Lung microvascular endothelial cell (primary cell): Measurements from ENCODE around the gene ECSIT. TPM values are rescaled to one million over a fixed set of nuclear protein-coding genes. Genes with fewer than 3 reads are reported as not detected.
A peak's percentile ranks its signal among the peaks of the same experiment; 100 is the strongest.
"Not testable (repeated sequence)": the region's sequence is repeated elsewhere in the genome, so short reads cannot be mapped to it uniquely, and the experiment has no call there.

Experiments used
- DNase-seq, 2 donors: peaks; one replicate each; pipeline versions ENCODE4 v3.0.0 to v3.0.0-alpha.2; 2010; ENCODE audit warnings: low read depth in 2 of 2
- total RNA-seq: library from RNA; depleted of rRNA; stranded (reverse); fragments of >200 nt; gene quantifications from 2 replicates; pipeline ENCODE4 v1.2.1, GENCODE V29; 2014

ECSIT gene
- total RNA-seq, 1 donor from 2014 or later = 21.4 TPM

- no peak for DNase-seq
Observed at GRCh38 chr19:11478167-11479089, 50.5 kb downstream of the ECSIT start.

DNA sequence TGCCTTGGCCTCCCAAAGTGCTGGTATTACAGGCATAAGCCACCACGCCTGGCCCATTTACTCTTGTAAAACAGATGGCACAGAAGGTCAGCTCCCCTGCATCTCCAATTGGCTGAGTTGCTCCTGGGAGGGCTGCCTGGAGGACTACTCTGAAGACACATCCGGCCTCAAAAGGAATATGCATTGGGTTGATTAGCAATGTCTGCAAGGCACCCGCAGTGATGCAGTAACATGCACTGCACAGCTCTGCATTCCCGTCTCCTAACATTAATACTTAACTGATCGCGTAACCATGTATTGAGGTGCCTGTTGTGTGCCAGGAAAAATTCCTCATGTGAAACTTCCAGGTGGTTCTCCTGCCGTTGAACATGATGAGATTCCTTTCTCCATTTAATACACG is 53.1 kb downstream of the ECSIT start:
- no peak for DNase-seq

DNA sequence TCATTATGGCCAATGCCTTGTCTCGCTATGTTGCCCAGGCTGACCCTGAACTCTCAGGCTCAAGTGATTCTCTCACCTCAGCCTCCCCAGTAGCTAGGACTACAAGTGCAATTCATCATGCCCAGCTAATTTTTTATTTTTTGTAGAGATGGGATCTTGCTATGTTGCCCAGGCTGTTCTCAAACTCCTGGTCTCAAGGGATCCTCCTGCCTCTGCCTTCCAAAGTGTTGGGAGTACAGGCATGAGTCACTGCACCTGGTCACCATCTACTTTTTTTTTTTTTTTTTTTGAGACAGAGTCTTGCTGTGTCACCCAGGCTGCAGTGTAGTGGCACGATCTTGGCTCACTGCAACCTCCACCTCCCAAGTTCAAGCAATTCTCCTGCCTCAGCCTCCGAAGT is 53.6 kb downstream of the ECSIT start:
- not testable (repeated sequence) for DNase-seq

GRCh38 chr19:11473725-11474124 is 55.2 kb downstream of the ECSIT start:
- no peak for DNase-seq

DNA sequence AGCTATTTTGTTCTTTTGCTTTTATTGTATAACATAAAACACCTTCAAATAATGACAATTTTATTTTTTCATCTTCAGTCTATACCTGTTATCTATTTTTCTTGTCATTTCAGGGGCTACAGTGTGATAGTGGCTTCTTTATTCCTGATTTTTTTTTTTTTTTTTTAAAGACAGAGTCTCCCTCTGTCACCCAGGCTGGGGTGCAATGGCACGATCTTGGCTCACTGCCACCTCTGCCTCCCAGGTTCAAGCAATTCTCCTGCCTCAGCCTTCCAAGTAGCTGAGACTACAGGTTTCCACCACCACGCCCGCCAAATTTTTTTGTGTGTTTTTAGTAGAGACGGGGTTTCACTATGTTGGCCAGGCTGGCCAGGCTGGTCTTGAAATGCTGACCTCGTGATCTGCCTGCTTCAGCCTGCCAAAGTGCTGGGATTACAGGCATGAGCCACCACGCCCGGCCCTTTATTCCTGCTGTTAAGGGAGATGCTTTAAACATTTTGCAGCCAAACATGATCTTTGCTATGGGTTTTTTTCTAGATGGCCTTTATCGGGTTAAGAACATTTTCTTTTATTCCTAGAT is 60.6 kb downstream of the ECSIT start:
- not testable (repeated sequence) for DNase-seq

DNA sequence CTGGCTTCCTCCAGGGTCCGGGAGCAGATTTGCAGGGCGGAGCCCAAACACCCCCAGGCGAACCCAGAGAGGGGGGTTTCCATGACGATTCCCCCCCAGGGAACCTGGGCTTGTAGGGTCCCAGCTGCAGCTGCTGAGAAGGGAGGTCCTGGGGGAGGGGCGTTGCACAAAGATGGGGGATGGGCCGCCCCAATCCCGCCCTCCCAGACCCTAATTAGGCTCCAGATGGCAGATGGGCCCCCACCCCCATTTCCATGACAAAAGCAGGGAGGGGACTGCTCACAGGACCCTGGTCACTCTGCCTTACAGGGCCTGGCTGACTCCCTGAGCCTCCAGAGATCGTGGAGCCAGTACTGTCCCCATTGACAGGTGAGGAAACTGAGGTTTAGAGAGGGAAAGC is 63.3 kb downstream of the ECSIT start:
- no peak for DNase-seq

GRCh38 chr19:11464333-11465265 is 64.3 kb downstream of the ECSIT start:
- no peak for DNase-seq

GRCh38 chr19:11463391-11463790 is 65.5 kb downstream of the ECSIT start:
- no peak for DNase-seq

DNA sequence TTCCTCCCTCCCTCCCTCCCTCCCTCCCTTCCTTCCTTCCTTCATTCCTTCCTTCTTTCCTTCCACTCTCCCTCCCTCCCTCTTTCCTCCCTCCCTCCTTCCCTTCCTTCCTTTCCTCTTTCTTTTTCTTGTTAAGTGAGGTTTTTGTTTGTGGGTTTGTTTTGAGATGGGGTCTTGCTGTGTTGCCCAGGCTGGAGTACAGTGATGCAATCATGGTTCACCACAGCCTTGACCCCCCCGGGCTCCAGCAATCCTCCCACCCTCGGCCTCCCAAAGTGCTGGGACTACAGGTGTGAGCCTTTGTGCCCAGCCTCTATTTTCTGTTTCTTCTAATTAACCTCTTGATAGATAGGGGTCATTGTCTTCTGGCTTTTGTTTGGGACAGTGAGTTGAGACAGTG is 67.5 kb downstream of the ECSIT start:
- DNase-seq = no peak

- peak in 1 of 2 donors; percentile 21 for DNase-seq
Observed at GRCh38 chr19:11460207-11460606, 68.7 kb downstream of the ECSIT start.

GRCh38 chr19:11458912-11459311 is 70.0 kb downstream of the ECSIT start:
- not testable (repeated sequence) for DNase-seq

- no peak for DNase-seq
Observed at GRCh38 chr19:11458236-11458900, 70.6 kb downstream of the ECSIT start.

DNA sequence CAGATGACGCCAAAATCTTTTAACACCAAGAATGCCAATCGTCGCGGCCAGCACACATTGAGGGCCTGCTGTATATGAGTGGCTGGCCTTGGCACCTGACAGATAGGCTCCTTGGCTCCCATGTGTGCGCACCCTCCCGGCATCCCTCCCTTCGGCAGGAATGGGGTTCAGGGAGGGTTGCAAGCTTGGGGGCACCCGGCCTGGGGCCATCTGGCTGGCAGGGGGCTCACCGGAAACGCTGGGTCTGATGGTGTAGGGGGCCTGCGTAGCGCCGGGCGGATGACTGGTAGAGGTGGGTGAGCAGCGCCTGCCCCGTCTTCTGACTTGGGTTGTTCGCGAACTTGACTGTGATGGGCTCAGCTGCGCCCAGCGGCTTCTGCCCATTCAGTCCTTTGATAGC is 71.1 kb downstream of the ECSIT start:
- DNase-seq = no peak

GRCh38 chr19:11457115-11457514 is 71.8 kb downstream of the ECSIT start:
- no peak for DNase-seq

- no peak for DNase-seq
Observed at GRCh38 chr19:11456659-11457058, 72.3 kb downstream of the ECSIT start.

Other genes starting within 250 kb of the ECSIT start
- gene TSPAN16, start 233.0 kb downstream of the ECSIT start, total RNA-seq = not detected in 2 replicates
- 29.0 and 31.5 TPM in 2 replicates for gene RAB3D, start 189.5 kb downstream of the ECSIT start, total RNA-seq
- gene TMEM205, start 182.9 kb downstream of the ECSIT start, total RNA-seq = 83.7 and 105 TPM in 2 replicates
- 3.9 and 6.2 TPM in 2 replicates for gene CCDC159, start 182.6 kb downstream of the ECSIT start, total RNA-seq
- gene PLPPR2, start 173.7 kb downstream of the ECSIT start, total RNA-seq = 6.5 and 6.9 TPM in 2 replicates
- gene SWSAP1, start 154.5 kb downstream of the ECSIT start, total RNA-seq = 0.65 and 1.2 TPM in 2 replicates
- 5.0 and 5.8 TPM in 2 replicates for gene EPOR, start 144.8 kb downstream of the ECSIT start, total RNA-seq
- 0.22 and 1.8 TPM in 2 replicates for gene RGL3, start 109.8 kb downstream of the ECSIT start, total RNA-seq
- under 0.01 TPM in 1 of 2 replicates, not detected in the other for gene ODAD3, start 94.0 kb downstream of the ECSIT start, total RNA-seq
- gene PRKCSH, start 93.5 kb downstream of the ECSIT start, total RNA-seq = 103 and 132 TPM in 2 replicates
- gene ELAVL3, start 48.1 kb downstream of the ECSIT start, total RNA-seq = not detected in 2 replicates
- 5.2 and 7.5 TPM in 2 replicates for gene ZNF653, start 23.3 kb downstream of the ECSIT start, total RNA-seq
- gene CNN1, start 9.7 kb upstream of the ECSIT start, total RNA-seq = 0.20 and 0.22 TPM in 2 replicates
- gene ELOF1, start 30.1 kb upstream of the ECSIT start, total RNA-seq = 19.2 and 27.2 TPM in 2 replicates
- gene ACP5, start 48.5 kb upstream of the ECSIT start, total RNA-seq = under 0.01 and 0.60 TPM in 2 replicates
- 16.8 and 24.0 TPM in 2 replicates for gene ZNF627, start 68.3 kb upstream of the ECSIT start, total RNA-seq
- gene ZNF823, start 209.8 kb upstream of the ECSIT start, total RNA-seq = 5.0 and 13.1 TPM in 2 replicates
- 6.5 and 13.9 TPM in 2 replicates for gene ZNF441, start 237.9 kb upstream of the ECSIT start, total RNA-seq